ENCODE measurements around the gene C2orf66.

The C2orf66 gene

GRCh38 chr2:196758474-196759377 is 50.4 kb downstream of the C2orf66 start:
- DNase-seq, result no peak

All from stimulated activated CD4-positive, alpha-beta T cell treated with anti-CD3 and anti-CD28 coated beads, Interleukin-4, amount 100 ng/mL, for 1 hour (primary cell).